ENCODE data around the gene LRRC23.

The LRRC23 gene

DNA sequence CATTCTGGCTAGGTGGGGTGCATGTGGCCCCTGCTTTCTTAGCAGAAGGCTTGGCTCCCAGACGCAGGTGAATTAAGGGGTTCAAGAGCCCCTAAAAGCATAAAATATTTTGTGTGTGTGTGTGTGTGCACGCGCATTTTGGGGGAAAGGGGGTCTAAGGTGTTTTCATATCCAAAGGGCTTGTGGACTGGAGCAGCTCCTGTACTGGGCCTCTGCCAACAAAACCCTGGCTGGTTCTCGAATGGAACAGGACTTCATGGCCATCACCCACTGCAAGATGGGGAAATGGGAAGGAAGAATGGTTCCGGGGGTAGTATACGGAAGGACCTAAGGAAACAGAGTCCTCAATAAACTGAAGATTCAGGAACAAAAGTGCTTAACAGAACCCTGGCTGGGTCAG is 19.2 kb downstream of the LRRC23 start:
- TF ChIP-seq TAF1 (IDR thresholded peaks at IDR 0.05; ENCODE audit: low read depth), result no peak
- no peak for TF ChIP-seq FOXM1 (IDR thresholded peaks at IDR 0.05; ENCODE audit: borderline replicate concordance, low read depth)
- no peak for TF ChIP-seq EP300 (IDR thresholded peaks at IDR 0.05; ENCODE audit: borderline replicate concordance)
- TF ChIP-seq ZBTB7A (IDR thresholded peaks at IDR 0.05; ENCODE audit: low read depth), result no peak
- TF ChIP-seq, protein P1, sequence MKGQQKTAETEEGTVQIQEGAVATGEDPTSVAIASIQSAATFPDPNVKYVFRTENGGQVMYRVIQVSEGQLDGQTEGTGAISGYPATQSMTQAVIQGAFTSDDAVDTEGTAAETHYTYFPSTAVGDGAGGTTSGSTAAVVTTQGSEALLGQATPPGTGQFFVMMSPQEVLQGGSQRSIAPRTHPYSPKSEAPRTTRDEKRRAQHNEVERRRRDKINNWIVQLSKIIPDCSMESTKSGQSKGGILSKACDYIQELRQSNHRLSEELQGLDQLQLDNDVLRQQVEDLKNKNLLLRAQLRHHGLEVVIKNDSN (IDR thresholded peaks at IDR 0.05), result no peak
- TF ChIP-seq YY1 (IDR thresholded peaks at IDR 0.05; ENCODE audit: low read depth), result no peak
- TF ChIP-seq EGR1 (IDR thresholded peaks at IDR 0.05), result no peak
- TF ChIP-seq TEAD4 (IDR thresholded peaks at IDR 0.05), result no peak
- no peak for TF ChIP-seq CEBPB (IDR thresholded peaks at IDR 0.05)
- TF ChIP-seq TCF12 (IDR thresholded peaks at IDR 0.05; ENCODE audit: low read depth), result no peak
- TF ChIP-seq CREB1 (IDR thresholded peaks at IDR 0.05; ENCODE audit: low read depth), result no peak
- TF ChIP-seq RAD21 (IDR thresholded peaks at IDR 0.05; ENCODE audit: low read depth), result no peak
- TF ChIP-seq, protein P2, sequence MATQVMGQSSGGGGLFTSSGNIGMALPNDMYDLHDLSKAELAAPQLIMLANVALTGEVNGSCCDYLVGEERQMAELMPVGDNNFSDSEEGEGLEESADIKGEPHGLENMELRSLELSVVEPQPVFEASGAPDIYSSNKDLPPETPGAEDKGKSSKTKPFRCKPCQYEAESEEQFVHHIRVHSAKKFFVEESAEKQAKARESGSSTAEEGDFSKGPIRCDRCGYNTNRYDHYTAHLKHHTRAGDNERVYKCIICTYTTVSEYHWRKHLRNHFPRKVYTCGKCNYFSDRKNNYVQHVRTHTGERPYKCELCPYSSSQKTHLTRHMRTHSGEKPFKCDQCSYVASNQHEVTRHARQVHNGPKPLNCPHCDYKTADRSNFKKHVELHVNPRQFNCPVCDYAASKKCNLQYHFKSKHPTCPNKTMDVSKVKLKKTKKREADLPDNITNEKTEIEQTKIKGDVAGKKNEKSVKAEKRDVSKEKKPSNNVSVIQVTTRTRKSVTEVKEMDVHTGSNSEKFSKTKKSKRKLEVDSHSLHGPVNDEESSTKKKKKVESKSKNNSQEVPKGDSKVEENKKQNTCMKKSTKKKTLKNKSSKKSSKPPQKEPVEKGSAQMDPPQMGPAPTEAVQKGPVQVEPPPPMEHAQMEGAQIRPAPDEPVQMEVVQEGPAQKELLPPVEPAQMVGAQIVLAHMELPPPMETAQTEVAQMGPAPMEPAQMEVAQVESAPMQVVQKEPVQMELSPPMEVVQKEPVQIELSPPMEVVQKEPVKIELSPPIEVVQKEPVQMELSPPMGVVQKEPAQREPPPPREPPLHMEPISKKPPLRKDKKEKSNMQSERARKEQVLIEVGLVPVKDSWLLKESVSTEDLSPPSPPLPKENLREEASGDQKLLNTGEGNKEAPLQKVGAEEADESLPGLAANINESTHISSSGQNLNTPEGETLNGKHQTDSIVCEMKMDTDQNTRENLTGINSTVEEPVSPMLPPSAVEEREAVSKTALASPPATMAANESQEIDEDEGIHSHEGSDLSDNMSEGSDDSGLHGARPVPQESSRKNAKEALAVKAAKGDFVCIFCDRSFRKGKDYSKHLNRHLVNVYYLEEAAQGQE (IDR thresholded peaks at IDR 0.05; ENCODE audit: low read depth), result no peak

DNA sequence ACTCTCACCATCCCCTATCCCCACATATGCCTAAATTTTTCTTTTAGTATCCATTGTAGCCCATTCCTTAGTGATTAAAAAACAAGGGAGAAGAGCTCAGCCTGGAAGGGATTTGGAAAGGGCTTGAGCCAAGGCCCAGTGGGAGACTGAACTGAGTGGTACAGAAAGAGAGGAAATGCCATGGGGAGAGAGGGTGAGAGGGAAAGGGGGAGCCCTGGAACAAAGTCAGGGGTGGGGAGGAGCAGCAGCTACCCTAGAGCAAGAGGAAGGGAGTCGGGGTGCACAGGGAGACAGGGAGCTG is 20.6 kb downstream of the LRRC23 start:
- TF ChIP-seq TEAD4 (IDR thresholded peaks at IDR 0.05) (no peak), NFIC (IDR thresholded peaks at IDR 0.05) (no peak), YY1 (IDR thresholded peaks at IDR 0.05; ENCODE audit: low read depth) (no peak), RAD21 (IDR thresholded peaks at IDR 0.05; ENCODE audit: low read depth) (no peak), FOXM1 (IDR thresholded peaks at IDR 0.05; ENCODE audit: borderline replicate concordance, low read depth) (no peak), EP300 (IDR thresholded peaks at IDR 0.05; ENCODE audit: borderline replicate concordance) (no peak), TAF1 (IDR thresholded peaks at IDR 0.05; ENCODE audit: low read depth) (no peak; the same call in 1 of the 2 replicates), TCF12 (IDR thresholded peaks at IDR 0.05; ENCODE audit: low read depth) (no peak), CREB1 (IDR thresholded peaks at IDR 0.05; ENCODE audit: low read depth) (no peak), CEBPB (IDR thresholded peaks at IDR 0.05) (no peak), EGR1 (IDR thresholded peaks at IDR 0.05) (no peak), ZBTB7A (IDR thresholded peaks at IDR 0.05; ENCODE audit: low read depth) (no peak)
- TF ChIP-seq, protein P2 (IDR thresholded peaks at IDR 0.05; ENCODE audit: low read depth), result no peak
- TF ChIP-seq, protein P3, sequence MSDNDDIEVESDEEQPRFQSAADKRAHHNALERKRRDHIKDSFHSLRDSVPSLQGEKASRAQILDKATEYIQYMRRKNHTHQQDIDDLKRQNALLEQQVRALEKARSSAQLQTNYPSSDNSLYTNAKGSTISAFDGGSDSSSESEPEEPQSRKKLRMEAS (IDR thresholded peaks at IDR 0.05), result no peak
- TF ChIP-seq, protein P1 (IDR thresholded peaks at IDR 0.05), result no peak

DNA sequence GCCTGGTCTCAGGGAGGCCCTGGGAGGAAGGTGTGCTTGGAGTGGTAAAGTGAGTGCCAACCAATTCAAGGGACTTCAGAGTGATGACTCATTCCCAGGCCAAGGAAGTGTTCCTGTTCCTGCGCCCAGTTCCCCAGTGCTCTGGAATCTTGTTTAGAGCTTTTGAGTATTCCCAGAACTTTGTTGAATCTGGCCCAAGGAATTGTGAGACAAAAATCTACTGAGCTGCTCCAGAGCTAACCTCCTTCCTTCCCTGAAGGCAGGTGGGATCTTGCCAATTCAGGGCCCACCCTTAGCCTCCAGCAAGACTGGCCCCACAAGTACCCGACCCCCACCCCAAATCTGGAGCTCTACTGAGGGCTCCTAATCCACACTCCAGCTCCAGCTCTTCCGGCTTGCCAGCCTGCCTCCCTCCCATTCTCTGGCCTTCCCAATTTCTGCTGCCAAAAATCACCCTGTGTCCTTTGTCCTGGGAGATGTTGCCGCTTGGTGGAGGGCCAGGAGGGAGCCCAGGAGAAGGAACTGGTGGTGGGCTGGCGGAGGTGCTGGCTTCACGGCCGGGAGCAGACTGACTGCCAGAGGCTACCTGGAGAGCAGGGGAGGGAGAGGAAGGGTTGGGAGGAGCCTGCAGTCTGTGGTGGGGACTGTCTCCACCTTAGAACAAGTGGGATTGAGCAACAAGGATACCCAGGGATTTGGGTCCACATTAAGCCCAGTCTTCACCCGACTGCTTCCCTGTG is 21.1 kb downstream of the LRRC23 start:
- TF ChIP-seq CEBPB (IDR thresholded peaks at IDR 0.05) (0 out of 2 replicates have a peak, but pooled peaks have one; percentile 48), CREB1 (IDR thresholded peaks at IDR 0.05; ENCODE audit: low read depth) (0 out of 2 replicates have a peak, but pooled peaks have one; percentile 12), NFIC (IDR thresholded peaks at IDR 0.05) (peak; percentile 69), TCF12 (IDR thresholded peaks at IDR 0.05; ENCODE audit: low read depth) (peak; percentile 50), EP300 (IDR thresholded peaks at IDR 0.05; ENCODE audit: borderline replicate concordance) (no peak; the same call in 1 of the 2 replicates), YY1 (IDR thresholded peaks at IDR 0.05; ENCODE audit: low read depth) (0 out of 2 replicates have a peak, but pooled peaks have one; percentile 43), FOXM1 (IDR thresholded peaks at IDR 0.05; ENCODE audit: borderline replicate concordance, low read depth) (no peak), ZBTB7A (IDR thresholded peaks at IDR 0.05; ENCODE audit: low read depth) (peak; percentile 80), RAD21 (IDR thresholded peaks at IDR 0.05; ENCODE audit: low read depth) (no peak), TAF1 (IDR thresholded peaks at IDR 0.05; ENCODE audit: low read depth) (peak; percentile 45; the same call in 1 of the 2 replicates), EGR1 (IDR thresholded peaks at IDR 0.05) (no peak), TEAD4 (IDR thresholded peaks at IDR 0.05) (peak; percentile 63)
- TF ChIP-seq, protein P1 (IDR thresholded peaks at IDR 0.05), result no peak
- TF ChIP-seq, protein P3 (IDR thresholded peaks at IDR 0.05), result peak; percentile 28; the same call in 1 of the 2 replicates
- TF ChIP-seq, protein P2 (IDR thresholded peaks at IDR 0.05; ENCODE audit: low read depth), result peak; percentile 17; the same call in 1 of the 2 replicates
